ENCODE results near the gene OSBPL2.

Gene OSBPL2

GRCh38 chr20:62334881-62335280 lies 96.6 kb downstream of the OSBPL2 start:
- DNase-seq (ENCODE audit: low read depth in 3 of 3, low spot score in 1 of 3): no peak

GRCh38 chr20:62335532-62335931 lies 97.2 kb downstream of the OSBPL2 start:
- no peak for DNase-seq (ENCODE audit: low read depth in 3 of 3, low spot score in 1 of 3)

- no peak for DNase-seq (ENCODE audit: low read depth in 3 of 3, low spot score in 1 of 3)
These were observed 98.0 kb downstream of the OSBPL2 start for GRCh38 chr20:62336329-62336728.

- DNase-seq (ENCODE audit: low read depth in 3 of 3, low spot score in 1 of 3): no peak
These were observed 98.6 kb downstream of the OSBPL2 start for GRCh38 chr20:62336775-62337557.

- DNase-seq (ENCODE audit: low read depth in 3 of 3, low spot score in 1 of 3): no peak
These were observed 99.4 kb downstream of the OSBPL2 start for GRCh38 chr20:62337558-62338293.

- no peak for DNase-seq (ENCODE audit: low read depth in 3 of 3, low spot score in 1 of 3)
These were observed 99.9 kb downstream of the OSBPL2 start for GRCh38 chr20:62338294-62338620.

- DNase-seq (ENCODE audit: low read depth in 3 of 3, low spot score in 1 of 3): no peak
These were observed 101.3 kb downstream of the OSBPL2 start for GRCh38 chr20:62339647-62340062.

- no peak for DNase-seq (ENCODE audit: low read depth in 3 of 3, low spot score in 1 of 3)
These were observed 104.6 kb downstream of the OSBPL2 start for GRCh38 chr20:62342910-62343309.

DNA sequence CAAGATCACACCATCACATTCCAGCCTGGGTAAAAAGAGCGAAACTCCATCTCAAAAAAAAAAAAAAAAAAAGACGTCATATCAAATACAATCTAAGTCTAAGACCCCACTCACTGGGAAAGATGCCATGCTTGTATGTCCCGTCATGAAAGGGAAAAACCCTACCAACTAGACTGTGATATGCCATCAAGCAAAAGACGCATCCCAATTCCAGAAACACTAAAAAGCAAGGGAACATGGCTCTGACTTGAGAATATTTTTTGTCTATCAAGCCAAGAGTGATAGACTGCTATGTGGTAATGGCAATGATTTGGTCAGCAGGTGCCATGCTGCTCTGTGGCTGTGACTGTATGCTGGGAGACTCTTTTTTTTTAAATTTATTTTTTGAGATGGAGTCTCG lies 105.8 kb downstream of the OSBPL2 start:
- no peak for DNase-seq (ENCODE audit: low read depth in 3 of 3, low spot score in 1 of 3)

DNA sequence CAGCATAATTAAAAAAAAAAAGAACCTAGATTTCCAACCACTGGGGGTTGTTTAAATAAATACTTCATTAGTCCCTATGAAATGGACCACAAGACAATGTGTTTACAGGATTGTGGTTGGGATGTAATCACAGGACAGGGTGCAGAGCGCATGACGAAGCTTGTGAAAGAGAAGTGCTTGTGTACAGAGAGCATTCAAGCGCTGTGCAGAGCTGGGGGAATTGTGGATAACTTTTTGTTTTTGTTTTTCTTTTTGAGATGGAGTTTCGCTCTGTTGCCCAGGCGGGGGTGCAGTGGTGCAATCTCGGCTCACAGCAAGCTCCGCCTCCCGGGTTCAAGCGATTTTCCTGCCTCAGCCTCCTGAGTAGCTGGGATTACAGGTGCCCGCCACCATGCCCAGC lies 106.5 kb downstream of the OSBPL2 start:
- no peak for DNase-seq (ENCODE audit: low read depth in 3 of 3, low spot score in 1 of 3)

All from stimulated activated CD4-positive, alpha-beta T cell treated with anti-CD3 and anti-CD28 coated beads, TNF-alpha, amount 100 ng/mL, for 1 hour (primary cell).